Measurements from ENCODE around the gene ARL6IP5.

DNA sequence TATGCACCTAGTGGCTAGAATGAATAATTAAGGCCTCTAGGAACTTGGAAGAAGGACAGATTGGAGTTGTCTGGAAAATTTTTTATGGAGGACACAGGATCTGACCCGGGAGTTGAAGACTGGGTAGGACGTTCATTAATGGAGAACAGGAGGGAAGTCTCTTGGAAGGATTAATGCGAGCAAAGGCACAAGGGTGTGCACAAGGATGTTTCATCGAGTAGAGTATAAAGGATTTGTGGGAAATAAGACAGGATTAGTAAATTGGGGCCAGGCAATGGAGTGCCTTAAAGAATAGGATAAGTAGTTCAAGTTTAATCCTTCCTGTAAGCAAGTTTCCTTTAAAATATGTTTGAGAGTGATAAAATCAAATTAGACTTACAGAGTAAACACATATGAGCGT is 23.1 kb downstream of the ARL6IP5 start:
- TF ChIP-seq POLR2AphosphoS5 (IDR thresholded peaks at IDR 0.05; ENCODE audit: borderline replicate concordance, low read depth, low read length): no peak
- no peak for TF ChIP-seq EZH2 (IDR thresholded peaks at IDR 0.05)
- no peak for TF ChIP-seq FOXP2 (optimal IDR thresholded peaks at IDR 0.05; ENCODE audit: control extremely low read depth, extremely low read length, insufficient read depth)

Measured in SK-N-MC (cell line).